ENCODE measurements around the gene NEK11. TPM values are rescaled to one million over a fixed set of nuclear protein-coding genes. Genes with fewer than 3 reads are reported as not detected.

The NEK11 gene
- total RNA-seq, 1 donor from 2014 or later, result 2.8 TPM

DNA sequence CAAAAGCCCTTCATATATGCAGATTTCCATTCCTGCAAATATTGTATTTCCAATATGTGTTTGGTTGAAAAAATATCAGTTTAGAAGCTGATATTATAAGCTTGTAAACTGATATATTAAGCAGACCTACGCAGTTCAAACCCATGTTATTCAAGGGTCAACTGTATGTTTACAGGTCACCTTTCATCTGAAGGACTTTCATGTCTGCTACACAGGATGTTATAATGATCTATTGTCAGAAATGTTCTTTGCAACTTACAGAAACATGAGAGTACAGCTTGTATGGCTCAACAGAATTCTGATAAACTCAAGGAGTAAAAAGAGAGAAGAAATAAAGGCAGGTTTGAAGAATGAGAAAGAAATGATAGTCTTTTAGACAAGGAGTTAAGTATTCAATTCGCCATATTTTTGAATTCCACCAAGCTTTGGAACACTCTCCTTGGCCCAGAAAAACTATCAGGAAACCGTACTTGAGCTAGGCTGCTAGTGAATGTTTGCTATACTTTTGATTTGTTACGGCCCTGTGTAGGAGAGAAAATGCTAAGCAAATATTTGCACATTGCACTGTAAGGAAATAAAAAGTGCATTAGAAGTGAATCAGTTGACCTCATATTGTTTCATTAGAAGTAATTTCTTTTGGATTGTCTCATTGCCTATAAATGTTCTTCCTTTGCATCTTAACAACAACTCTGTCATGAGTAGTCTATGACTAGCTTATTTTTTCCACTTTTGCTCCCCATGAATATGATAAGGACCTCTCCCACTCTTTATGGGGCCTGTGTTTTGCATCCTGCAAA, 81.2 kb downstream of the NEK11 start:
- no peak for DNase-seq (ENCODE audit: low spot score)
- intact Hi-C loops (cut with DNase I), result no loop called here

DNA sequence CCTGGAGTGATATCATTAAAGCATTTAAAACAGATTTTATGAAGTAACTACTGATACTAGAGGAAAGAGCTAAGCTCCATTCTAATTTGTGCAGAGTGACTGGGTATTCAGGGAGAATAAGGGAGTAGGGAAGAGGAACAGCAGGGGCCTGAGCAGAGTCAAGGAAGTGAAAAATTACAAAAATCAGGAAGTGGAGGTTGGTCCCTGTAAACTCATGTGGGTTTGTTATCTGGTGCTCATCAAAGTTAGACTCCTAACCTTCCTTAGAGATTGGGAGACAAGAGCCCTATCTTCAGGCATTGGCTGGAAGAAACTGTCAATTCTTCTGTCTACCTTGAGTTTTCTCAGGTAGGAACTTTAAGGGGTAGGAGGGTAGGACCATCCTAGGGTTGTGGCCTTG, 82.5 kb downstream of the NEK11 start:
- DNase-seq (ENCODE audit: low spot score), result no peak
- intact Hi-C loops (cut with DNase I), result no loop called here

DNA sequence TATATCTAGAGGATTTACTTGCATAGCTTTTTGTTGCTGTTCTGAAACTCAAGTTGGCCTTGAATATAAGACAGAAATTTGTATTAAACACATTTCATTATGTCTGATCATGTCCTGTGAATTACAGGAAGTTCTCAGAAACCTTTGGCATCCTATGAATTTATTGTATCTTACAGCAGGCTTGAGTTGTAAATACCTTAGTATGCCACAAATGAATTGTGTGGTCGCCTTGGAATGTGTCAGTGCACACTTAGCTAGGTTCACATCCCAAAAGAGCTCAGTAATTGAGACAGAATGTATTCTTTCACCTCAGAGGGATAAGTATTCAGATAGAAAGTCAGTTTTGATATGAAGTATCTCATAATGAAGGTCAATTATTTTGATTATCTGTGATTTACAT, 83.4 kb downstream of the NEK11 start:
- intact Hi-C loops (cut with DNase I), result no loop called here
- no peak for DNase-seq (ENCODE audit: low spot score)

DNA sequence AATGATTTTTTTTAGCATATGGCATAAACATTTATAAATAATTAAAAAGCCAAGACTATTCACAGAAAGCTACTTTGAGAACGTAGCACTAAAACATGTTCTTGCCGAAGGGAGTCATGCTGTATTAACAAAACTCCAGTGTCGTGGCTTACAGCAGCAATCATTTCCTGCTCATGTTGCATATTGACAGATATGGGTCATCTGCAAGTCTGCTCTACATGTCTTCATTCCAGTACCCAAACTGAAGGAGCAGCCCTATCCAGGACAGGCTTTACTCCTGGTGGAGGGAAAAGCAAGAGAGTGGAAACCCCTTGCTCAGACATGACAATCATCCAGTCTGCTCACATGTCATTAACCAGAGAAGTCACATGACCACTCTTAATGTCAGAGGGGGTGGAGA, 87.6 kb downstream of the NEK11 start:
- intact Hi-C loops (cut with DNase I), result no loop called here
- DNase-seq (ENCODE audit: low spot score), result no peak

DNA sequence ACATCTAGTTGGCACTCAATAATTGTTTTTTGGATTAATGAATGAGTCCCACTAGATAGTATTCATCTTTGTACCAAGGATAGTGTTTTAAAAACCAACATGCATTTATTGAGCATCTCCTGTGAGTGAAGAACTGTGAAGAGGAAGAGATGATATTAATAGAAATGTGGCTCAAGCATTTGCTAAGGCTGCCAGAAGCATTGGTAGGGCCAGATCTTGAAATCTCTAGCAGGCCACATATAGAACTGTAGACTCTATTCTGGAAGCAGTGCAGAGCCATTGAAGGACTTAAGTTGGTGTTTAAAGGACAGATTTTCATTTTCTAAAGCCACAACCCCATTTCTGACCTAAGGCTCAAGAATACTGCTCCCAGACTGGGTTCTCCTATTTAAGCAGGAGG, 99.0 kb downstream of the NEK11 start:
- DNase-seq (ENCODE audit: low spot score), result no peak
- intact Hi-C loops (cut with DNase I), result no loop called here

DNA sequence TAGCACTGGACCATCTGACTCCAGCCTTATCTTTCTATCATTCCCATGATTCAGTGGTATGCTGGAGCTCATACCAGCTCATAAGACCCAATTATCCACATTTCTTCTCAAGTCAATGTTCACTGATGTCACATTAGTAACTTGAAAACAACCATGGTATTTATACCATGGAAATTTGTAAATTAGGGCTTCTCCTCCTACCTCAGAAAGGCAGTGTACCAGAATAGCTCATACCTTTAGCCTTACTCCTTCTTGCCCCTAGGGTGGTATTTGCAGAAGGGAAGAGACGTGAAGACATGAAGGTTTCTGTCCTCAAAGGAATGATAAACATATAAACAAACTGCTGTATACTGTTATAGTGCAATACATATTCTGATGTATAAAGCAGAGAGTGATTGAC, 114.2 kb downstream of the NEK11 start:
- intact Hi-C loops (cut with DNase I), result no loop called here
- no peak for DNase-seq (ENCODE audit: low spot score)

DNA sequence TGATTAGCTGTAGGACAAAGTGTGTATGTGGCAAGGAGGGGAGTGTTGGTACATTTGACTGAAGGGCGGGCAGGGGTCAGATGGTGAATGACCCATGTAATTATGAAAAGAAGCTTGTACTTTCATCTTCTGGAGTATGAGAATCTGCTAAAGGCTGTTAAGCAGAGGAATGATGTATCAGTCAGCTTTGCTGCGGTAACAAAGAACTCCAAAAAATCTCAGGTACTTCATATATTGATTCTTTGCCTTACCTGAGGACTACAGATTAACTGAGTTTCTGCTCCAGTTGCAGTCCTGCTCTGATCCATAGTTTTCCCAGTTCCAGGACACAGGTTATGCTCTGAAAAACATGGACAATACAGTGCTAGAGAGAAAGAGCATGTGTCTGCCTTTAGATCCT, 115.1 kb downstream of the NEK11 start:
- intact Hi-C loops (cut with DNase I), result no loop called here
- DNase-seq (ENCODE audit: low spot score), result no peak

DNA sequence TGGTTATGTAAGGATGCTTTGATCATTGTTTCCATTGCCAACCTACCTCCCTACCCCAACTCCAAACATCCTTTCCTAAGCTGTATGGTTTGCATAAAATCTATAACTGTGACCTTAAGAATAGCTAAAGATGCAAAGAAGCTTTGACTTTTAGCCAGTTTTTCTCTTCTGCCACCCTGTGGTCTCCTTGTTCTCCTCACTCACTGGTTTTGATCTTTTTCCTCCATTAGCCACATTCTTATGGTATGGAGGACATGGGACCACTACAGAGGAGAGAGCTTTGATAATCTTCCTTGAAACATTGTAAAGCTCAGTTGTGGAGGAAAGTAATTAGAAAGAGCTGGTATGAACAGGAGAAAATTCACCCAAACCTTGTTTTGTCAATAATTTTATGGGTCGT, 115.9 kb downstream of the NEK11 start:
- intact Hi-C loops (cut with DNase I), result no loop called here
- no peak for DNase-seq (ENCODE audit: low spot score)

DNA sequence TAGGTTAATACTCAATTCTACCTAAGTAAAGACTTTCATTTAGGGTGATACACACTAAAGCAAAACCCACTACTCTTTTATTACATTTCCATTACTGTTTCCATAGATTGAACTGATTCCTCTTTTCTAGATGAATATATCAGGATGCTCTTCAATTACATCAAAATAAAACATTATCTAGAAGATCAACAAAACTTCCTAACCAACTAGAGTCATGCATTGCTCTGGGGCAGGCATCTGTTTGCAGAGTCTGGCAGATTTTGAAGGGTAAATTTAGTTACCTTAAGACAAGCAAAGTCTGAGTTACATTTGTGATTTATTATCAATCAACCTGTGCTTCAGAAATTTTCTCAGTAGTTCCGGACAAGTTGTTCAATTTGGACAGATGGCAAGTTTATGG, 117.1 kb downstream of the NEK11 start:
- intact Hi-C loops (cut with DNase I), result no loop called here
- DNase-seq (ENCODE audit: low spot score), result no peak

DNA sequence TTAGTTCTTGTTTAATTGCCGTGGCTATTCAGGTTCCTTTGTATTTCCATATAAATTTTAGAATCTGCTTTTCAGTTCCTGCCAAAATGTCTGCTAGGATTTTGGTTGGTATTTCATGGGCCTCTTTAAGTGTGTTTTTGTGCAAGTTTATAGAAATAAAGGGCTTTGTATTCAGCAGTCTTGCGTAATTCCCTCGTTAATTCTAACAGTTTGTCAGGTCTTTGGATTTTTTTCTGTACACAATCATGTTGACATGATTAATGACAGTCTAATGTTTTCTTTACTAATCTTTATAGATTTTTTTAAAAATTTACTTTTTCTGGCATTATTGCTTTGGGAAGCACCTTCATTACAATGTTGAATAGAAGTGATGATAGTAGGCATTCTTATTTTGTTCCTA, 120.9 kb downstream of the NEK11 start:
- intact Hi-C loops (cut with DNase I), result no loop called here
- DNase-seq (ENCODE audit: low spot score), result no peak

DNA sequence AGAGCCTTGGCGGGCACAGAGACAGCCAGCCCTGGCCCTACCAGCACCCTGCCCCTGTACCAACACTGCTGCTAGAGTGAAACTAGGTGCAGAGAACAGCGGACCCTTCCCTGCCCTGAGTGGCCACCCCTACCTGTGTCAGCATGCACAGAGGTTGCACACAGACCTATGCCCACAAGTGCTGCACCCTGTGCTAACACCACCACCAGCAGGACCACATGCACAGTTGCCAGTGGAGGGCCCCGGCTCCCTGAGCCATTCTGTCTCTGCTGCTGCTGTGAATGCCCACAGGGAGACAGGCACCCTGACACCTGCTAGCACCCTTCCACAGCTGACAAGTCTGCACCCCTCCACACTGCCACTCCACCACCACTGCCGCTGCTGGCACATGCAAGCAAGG, 131.8 kb downstream of the NEK11 start:
- DNase-seq (ENCODE audit: low spot score), result no peak
- intact Hi-C loops (cut with DNase I), result no loop called here

DNA sequence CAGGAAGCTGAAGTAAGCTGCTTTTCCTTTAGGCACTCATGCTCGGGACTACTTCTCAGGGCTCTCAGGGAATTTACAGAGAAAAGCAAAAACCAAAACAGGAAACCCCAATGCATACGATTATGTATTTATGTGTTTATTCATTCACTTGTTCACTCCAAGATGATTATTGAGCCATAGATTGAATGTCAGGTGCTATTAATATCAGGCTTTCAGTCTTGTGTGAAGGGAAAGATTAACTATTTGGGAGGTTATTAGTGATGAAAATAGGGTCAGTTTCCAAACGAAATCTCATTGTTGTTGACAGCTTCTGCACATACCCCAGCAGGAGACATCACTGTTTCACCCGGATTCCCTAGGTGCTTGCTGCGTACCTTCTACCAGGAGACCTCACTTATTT, 135.8 kb downstream of the NEK11 start:
- DNase-seq (ENCODE audit: low spot score), result no peak
- intact Hi-C loops (cut with DNase I), result no loop called here

DNA sequence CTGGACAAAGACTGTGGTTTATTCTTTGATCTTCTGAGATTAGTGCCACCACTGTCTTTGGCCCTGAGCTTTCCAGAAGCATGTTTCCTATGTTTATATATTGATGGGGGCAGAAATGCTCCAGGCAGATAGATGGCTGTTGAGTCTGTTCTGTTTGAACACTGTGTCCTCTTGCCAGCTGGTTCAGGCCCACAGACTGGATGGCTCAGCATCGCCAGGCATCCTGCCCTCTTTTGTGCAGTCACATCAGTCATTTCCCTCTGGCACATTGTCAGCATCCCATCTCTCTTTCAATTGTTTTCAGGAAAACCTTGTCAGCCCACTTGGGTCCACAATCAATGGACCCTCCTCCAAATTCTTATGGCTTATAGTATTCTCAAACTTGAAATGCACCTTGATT, 141.2 kb downstream of the NEK11 start:
- DNase-seq (ENCODE audit: low spot score), result no peak
- intact Hi-C loops (cut with DNase I), result no loop called here

DNA sequence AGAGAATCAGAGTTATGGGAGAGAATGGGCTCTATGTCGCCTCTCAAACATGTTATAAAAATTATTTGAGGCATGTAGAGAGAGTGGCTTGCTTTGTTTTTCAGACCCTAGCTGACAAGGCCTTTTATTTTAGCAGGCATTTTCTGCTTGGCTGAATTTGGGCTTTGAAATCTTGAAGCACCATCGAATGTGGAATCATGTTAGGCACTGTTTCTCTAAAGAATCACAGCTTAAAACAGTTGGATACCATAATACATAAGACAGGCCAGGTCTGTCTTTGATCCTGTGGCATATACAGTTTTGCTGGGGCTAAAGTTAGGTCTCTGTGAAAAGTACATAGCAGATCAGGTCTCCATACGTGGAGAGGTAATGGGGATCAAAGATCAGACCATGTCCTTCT, 142.7 kb downstream of the NEK11 start:
- no peak for DNase-seq (ENCODE audit: low spot score)
- intact Hi-C loops (cut with DNase I), result no loop called here

DNA sequence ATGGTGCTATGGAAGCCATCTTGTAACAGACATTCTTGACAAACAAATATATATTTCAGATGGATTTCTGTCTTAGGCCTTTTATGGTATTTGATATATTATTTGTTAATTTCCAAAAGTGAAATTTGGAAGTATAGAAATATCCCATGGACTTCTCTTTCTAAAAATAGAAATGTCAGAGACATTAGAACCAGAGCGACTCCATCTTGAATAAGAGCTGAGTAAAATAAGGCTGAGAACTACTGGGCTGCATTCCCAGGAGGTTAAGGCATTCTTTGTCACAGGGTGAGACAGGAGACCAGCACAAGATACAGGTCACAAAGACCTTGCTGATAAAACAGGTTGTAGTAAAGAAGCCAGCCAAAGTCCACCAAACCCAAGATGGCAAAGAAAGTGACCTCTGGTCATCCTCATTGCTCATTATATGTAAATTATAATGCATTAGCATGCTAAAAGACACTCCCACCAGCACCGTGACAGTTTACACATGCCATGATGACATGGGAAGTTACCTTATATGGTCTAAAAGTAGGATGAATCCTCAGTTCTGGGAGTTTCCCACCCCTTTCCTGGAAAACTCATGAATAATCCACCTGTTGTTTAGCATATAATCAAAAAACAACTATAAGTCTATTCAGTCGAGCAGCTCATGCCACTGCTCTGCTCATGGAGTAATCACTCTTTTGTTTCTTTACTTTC, 146.0 kb downstream of the NEK11 start:
- intact Hi-C loops (cut with DNase I), result no loop called here
- DNase-seq (ENCODE audit: low spot score), result no peak

DNA sequence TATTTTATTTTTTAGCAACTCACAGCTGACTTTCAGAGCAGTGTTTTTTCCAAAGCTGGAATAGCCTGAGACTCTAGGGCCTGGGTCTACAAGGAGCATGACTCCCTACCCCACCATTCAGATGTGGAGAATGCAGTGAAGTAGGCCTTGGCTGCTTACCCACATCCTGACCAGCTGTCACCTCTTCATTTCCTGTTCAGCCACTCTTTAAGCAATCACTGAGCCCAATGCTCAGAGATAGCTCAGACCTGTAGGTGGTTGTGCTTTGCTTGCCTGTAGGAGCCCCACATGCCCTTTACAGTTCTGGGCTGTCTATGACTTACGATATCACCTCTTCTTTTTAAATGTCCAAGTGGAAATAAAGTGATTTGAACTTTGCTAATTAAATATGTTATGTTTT, 148.1 kb downstream of the NEK11 start:
- intact Hi-C loops (cut with DNase I), result no loop called here
- DNase-seq (ENCODE audit: low spot score), result no peak

DNA sequence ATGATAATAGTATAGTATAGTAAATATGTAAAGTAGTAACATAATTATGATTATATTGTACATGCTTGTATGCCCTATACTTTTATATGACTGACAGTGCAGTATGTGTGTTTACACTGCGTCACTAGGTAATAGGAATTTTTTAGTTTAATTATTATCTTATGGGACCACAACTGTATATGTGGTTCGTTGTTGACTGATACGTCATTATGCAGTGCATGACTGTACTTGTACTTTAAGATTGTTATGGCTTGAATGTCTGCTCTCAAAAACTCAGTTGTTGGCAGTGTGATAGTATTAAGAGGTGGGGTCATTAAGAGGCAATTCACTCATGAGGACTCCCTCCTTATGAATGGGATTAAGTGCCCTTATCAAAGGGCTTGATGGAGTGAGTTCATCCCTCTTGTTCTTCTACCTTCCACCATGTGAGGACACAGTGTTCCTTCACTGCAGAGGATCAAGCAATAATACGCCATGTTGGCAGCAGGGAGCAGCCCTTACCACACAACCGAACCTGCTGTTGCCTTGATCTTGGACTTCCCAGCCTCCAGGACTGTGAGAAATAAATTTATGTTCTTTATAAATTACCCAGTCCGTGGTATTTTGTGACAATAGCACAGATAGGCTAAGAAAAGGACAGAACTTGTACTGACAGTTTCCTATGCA, 152.2 kb downstream of the NEK11 start:
- DNase-seq (ENCODE audit: low spot score), result no peak
- intact Hi-C loops (cut with DNase I), result no loop called here

DNA sequence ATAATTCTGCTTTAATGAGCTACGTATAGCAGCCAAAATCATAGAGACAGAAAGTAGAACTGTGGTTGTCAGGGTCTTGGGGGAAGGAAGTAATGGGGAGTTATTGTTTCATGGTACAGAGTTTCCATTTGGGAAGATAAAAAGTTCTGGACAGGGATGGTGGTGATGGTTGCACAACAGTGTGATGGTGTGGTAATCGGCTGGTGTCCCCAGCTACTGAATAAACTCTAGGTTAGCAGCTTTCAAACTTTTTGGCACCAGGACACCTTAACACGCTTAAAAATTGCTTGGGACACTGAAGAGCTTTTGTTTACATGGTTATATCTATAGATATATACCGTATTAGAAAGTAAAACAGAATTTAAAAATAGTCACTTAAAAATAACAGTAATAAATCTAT, 166.0 kb downstream of the NEK11 start:
- no peak for DNase-seq (ENCODE audit: low spot score)
- intact Hi-C loops (cut with DNase I), result no loop called here

DNA sequence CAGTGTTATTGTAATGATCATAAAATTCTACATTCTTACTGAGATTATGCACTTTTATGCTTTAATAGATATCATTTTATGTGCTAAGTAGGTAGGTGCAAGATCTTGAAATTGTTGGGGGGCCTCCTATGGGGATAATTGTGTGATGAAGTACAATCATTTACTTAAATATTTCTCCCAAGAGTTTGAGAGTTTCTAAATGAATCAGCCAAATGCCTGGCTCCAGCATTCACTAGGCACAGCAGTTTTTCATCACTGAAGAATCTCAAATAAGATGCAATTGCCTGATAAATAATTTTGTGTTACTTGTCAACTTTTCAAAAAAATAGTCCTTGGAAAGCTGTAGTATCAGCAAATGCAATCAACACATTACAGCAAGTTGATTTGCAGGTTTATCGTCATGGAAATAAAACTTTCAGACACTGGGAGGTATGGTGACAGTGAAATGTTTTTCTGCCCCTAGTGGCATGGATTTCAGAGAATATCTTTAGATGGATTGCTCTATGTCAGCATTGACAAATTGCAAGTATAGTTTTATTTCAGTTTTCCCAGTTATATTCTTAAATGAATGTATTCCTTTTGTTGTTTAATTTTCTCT, 167.1 kb downstream of the NEK11 start:
- no peak for DNase-seq (ENCODE audit: low spot score)
- intact Hi-C loops (cut with DNase I), result no loop called here

DNA sequence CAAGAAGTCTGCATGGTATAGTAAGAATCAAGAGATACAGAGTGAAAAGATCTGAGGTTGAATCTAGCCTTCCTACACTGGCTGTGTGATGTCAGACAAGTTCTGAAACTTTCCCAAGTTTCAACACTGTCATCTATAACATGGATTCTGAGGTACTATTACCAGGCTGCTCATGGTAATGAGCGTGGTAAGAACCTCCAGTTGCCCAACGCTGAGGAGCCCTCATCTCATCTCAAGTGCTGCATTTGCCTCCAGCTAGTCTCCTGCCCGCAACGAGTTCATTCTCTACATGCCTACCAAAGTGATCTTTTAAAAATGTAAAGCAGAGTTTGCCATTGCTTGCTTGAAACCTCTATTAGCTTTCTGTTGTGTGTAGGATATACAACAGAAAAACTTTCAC, 168.1 kb downstream of the NEK11 start:
- intact Hi-C loops (cut with DNase I), result no loop called here
- DNase-seq (ENCODE audit: low spot score), result no peak
